DMS153 treated with DMSO at 0.1 percent for 48 hours (cell line): ENCODE results near the gene KRT3.

Experiments
- DNase-seq: peaks from one replicate; lab custom pipeline; 2025; ENCODE audit not compliant: unreplicated experiment; lab: John Stamatoyannopoulos, UW

The KRT3 gene

GRCh38 chr12:52795694-52796428 is at the start of gene KRT3:
TSS of gene KRT3 (minus strand) at chr12:52796117. CDS start at chr12:52796042, 75 bp downstream.
- no peak for DNase-seq

- no peak for DNase-seq
These were observed 48.5 kb upstream of the KRT3 start for GRCh38 chr12:52844386-52844785.

- no peak for DNase-seq
These were observed 43.7 kb upstream of the KRT3 start for GRCh38 chr12:52839436-52840105.

GRCh38 chr12:52838609-52839435 is 42.9 kb upstream of the KRT3 start:
- DNase-seq: no peak

- no peak for DNase-seq
These were observed 42.1 kb upstream of the KRT3 start for GRCh38 chr12:52837781-52838608.

- no peak for DNase-seq
These were observed 41.5 kb upstream of the KRT3 start for GRCh38 chr12:52837413-52837741.

- DNase-seq: no peak
These were observed 40.8 kb upstream of the KRT3 start for GRCh38 chr12:52836491-52837412.

- DNase-seq: no peak
These were observed 40.1 kb upstream of the KRT3 start for GRCh38 chr12:52836042-52836466.

- DNase-seq: no peak
These were observed 39.5 kb upstream of the KRT3 start for GRCh38 chr12:52835271-52836041.

- DNase-seq: no peak
These were observed 38.7 kb upstream of the KRT3 start for GRCh38 chr12:52834727-52835001.

GRCh38 chr12:52833922-52834726 is 38.2 kb upstream of the KRT3 start, which contains the start of gene KRT79:
TSS of gene KRT79 (minus strand) at chr12:52834311. CDS start at chr12:52834260, 51 bp downstream.
- DNase-seq: no peak

GRCh38 chr12:52832985-52833905 is 37.3 kb upstream of the KRT3 start:
- no peak for DNase-seq

- no peak for DNase-seq
These were observed 36.5 kb upstream of the KRT3 start for GRCh38 chr12:52832451-52832850.

- no peak for DNase-seq
These were observed 35.3 kb upstream of the KRT3 start for GRCh38 chr12:52831251-52831650.

- DNase-seq: no peak
These were observed 34.3 kb upstream of the KRT3 start for GRCh38 chr12:52829986-52830770.

GRCh38 chr12:52828591-52829021 is 32.7 kb upstream of the KRT3 start:
- no peak for DNase-seq

- no peak for DNase-seq
These were observed 32.2 kb upstream of the KRT3 start for GRCh38 chr12:52828156-52828555.
